Measurements from ENCODE around the gene PDZD2.
"Not testable (repeated sequence)": the region's sequence is repeated elsewhere in the genome, so short reads cannot be mapped to it uniquely, and the experiment has no call there.

PDZD2 gene

GRCh38 chr5:31939151-31939550 lies 300.2 kb downstream of the PDZD2 start:
- no peak for DNase-seq

GRCh38 chr5:31941151-31941755 lies 302.3 kb downstream of the PDZD2 start:
- no peak for DNase-seq

- DNase-seq = no peak
Measured at GRCh38 chr5:31942546-31942945, 303.6 kb downstream of the PDZD2 start.

- no peak for DNase-seq
Measured at GRCh38 chr5:31944684-31945445, 305.9 kb downstream of the PDZD2 start.

- DNase-seq = no peak
Measured at GRCh38 chr5:31948006-31948405, 309.1 kb downstream of the PDZD2 start.

GRCh38 chr5:31952067-31952466 lies 313.1 kb downstream of the PDZD2 start:
- no peak for DNase-seq

- DNase-seq = no peak
Measured at GRCh38 chr5:31954091-31954490, 315.2 kb downstream of the PDZD2 start.

- no peak for DNase-seq
Measured at GRCh38 chr5:31957151-31957550, 318.2 kb downstream of the PDZD2 start.

GRCh38 chr5:31962351-31962751 lies 323.4 kb downstream of the PDZD2 start:
- DNase-seq = no peak

GRCh38 chr5:31962871-31963307 lies 324.0 kb downstream of the PDZD2 start:
- no peak for DNase-seq

GRCh38 chr5:31963358-31964006 lies 324.6 kb downstream of the PDZD2 start:
- DNase-seq = no peak

- no peak for DNase-seq
Measured at GRCh38 chr5:31964007-31964360, 325.1 kb downstream of the PDZD2 start.

- no peak for DNase-seq
Measured at GRCh38 chr5:31965227-31965626, 326.3 kb downstream of the PDZD2 start.

- DNase-seq = no peak
Measured at GRCh38 chr5:31966936-31967335, 328.0 kb downstream of the PDZD2 start.

GRCh38 chr5:31967461-31967860 lies 328.5 kb downstream of the PDZD2 start:
- DNase-seq = no peak

- no peak for DNase-seq
Measured at GRCh38 chr5:31972558-31972957, 333.6 kb downstream of the PDZD2 start.

GRCh38 chr5:31975189-31975612 lies 336.3 kb downstream of the PDZD2 start:
- DNase-seq = not testable (repeated sequence)

- no peak for DNase-seq
Measured at GRCh38 chr5:31976169-31976568, 337.2 kb downstream of the PDZD2 start.

- no peak for DNase-seq
Measured at GRCh38 chr5:31981361-31981945, 342.5 kb downstream of the PDZD2 start.

- DNase-seq = no peak
Measured at GRCh38 chr5:31982027-31982426, 343.1 kb downstream of the PDZD2 start.

- no peak for DNase-seq
Measured at GRCh38 chr5:31982621-31983020, 343.7 kb downstream of the PDZD2 start.

GRCh38 chr5:31983851-31984250 lies 344.9 kb downstream of the PDZD2 start:
- no peak for DNase-seq

GRCh38 chr5:31984691-31985090 lies 345.8 kb downstream of the PDZD2 start:
- DNase-seq = no peak

GRCh38 chr5:31986101-31986500 lies 347.2 kb downstream of the PDZD2 start:
- no peak for DNase-seq

Measured in NCI-H748 treated with DMSO at 0.1 percent for 48 hours (cell line).